Stimulated activated CD4-positive, alpha-beta T cell treated with anti-CD3 and anti-CD28 coated beads, Interleukin-1b, Interleukin-23, amount 100 ng/mL, for 48 hours (primary cell): ENCODE measurements around the gene TTC28.
"Not testable (repeated sequence)": the region's sequence is repeated elsewhere in the genome, so short reads cannot be mapped to it uniquely, and the experiment has no call there.

Experiments
- DNase-seq: peaks from one replicate; pipeline ENCODE4 v3.0.0-alpha.2; 2020

The TTC28 gene

DNA sequence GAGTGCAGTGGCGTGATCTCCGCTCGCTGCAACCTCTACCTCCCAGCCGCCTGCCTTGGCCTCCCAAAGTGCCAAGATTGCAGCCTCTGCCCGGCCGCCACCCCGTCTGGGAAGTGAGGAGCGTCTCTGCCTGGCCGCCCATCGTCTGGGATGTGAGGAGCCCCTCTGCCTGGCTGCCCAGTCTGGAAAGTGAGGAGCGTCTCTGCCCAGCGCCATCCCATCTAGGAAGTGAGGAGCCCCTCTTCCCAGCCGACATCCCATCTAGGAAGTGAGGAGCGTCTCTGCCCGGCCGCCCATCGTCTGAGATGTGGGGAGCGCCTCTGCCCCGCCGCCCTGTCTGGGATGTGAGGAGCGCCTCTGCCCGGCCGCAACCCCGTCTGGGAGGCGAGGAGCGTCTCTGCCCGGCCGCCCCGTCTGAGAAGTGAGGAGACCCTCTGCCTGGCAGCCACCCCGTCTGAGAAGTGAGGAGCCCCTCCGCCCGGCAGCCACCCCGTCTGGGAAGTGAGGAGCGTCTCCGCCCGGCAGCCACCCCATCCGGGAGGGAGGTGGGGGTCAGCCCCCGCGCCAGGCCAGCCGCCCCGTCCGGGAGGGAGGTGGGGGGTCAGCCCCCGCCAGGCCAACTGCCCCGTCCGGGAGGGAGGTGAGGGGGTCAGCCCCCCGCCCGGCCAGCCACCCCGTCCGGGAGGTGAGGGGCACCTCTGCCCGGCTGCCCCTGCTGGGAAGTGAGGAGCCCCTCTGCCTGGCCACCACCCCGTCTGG is 126.4 kb downstream of the TTC28 start:
- not testable (repeated sequence) for DNase-seq

DNA sequence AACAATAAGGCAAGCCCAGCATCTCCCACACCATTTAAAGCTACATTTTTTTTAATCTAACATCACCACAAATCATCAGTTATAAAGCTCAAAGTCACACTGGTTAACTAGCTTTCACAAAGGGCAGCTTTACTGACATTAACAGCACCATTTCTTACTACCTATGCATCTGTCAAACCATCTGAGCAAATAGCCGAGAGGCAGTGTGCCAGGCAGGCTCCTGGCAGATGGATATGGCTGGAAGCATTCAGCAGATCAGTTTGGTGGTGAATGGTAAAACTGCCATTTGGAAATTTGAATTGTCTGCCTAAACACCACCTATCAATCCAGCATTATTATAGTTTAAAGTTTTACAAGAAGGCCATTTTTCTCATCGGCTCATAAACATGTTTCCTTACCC is 131.2 kb downstream of the TTC28 start:
- no peak for DNase-seq

DNA sequence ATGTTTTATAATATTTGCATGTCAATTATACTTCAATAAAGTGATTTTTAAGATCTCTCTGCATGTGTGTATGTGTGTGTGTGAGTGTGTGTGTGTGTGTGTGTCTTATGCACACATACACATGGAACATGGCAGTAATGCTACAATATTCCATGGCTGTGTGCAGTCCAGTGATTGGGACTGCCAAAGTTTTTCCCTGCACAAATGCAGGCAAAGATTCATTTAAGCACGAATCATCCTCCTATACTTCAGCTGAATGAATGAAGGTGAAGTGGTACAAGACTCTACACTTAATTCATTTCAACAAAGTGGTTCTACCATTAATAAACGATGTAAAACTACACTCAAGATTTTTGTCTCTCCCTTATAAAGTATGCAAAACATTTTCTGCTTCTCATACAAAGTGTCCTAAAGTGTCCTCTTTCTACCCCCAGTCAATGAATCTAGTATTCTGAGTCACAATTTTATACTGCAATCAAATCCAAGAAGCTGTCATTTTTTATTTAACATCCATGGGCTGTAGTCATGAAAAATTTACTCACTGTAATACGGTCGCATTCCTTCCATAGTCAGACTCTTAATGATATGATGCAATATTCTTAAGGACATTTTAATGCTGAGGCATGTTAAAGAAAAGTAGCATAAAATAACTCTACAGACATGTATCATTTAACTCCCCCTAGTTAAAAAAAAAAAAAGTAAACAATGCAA is 132.4 kb downstream of the TTC28 start:
- DNase-seq, result no peak

DNA sequence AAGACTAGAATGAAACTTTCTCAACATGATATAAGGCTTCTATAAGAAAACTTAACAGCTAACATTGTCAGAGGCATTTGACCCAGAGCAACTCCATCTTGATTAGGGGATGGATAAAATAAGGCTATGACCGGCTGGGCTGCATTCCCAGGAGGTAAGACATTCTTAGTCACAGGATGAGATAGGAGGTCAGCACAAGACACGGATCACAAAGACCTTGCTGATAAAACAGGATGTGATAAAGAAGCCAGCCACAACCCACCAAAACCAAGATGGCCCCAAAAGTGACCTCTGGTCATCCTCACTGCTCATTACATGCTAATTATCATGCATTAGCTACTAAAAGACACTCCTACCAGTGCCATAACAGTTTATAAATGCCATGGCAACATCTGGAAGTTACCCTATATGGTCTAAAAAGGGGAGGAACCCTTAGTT is 135.2 kb downstream of the TTC28 start:
- DNase-seq, result no peak

DNA sequence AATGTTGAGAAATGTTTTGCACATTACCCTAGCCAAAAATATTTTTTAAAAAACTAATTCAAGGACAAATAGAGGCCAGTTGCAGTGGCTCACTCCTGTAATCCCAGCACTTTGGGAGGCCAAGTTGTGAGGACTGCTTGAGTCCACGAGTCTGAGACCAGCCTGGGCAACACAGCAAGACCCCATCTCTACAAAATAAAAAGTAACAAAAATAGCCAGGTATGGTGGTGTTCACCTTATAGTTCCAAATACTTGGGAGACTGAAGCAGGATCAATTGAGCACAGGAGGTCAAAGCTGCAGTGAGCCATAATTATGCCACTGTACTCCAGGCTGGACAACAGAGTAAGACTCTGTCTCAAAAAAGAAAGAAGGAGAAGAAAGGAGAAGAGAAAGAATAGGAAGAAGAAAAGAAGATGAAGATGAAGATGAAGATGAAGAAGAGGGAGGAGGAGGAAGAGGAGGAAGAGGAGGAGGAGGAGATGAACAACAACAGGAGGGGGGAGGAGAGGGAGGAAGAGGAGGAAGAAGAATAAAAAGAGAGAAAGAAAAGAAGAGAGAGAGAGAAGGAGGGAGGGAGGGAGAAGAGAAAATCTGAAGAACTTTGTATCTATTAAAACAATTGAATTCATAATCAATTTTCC is 136.5 kb downstream of the TTC28 start:
- no peak for DNase-seq

DNA sequence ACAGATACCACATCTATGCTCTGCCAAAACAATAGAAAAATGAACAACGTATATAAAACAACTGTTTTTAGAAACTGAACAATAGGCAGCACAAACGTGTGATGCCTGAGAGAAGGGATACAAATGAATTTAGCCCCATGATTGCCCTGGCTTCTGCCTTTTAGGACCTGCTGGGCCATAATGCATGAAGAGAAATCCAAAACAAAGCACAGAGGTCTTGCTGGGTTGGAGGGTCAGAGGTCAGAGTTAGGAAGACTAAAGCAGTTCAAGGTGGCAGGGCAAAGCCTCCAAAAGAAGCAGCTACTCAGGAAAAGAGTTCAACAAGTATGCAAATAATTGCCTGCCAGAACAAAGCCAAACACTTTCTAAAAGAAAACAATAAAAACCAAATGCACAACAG is 138.5 kb downstream of the TTC28 start:
- DNase-seq, result no peak

DNA sequence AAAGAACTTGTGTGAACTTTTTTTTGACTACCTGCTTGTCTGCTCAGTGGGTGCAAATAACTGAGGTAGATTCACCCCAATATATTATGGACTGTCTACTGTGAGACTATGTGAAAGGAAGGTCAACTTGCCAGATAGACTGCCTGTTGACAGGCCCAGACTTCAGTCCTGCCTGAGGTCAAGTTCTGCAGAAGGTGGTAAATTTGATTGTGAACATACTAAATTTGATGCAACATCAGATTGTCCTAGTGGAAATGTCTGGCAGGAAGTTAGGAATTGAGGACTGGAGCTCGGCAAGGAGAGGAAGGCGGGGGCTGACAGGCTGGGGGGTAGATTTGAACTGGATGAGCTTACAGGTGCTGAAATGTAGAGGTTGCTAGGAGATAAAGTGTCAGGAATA is 140.7 kb downstream of the TTC28 start:
- DNase-seq, result no peak

DNA sequence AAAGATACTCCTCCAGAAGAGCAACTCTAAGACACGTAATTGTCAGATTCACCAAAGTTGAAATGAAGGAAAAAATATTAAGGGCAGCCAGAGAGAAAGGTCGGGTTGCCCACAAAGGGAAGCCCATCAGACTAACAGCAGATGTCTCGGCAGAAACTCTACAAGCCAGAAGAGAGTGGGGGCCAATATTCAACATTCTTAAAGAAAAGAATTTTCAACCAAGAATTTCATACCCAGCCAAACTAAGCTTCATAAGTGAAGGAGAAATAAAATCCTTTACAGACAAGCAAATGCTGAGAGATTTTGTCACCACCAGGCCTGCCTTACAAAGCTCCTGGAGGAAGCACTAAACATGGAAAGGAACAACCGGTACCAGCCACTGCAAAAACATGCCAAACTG is 149.1 kb downstream of the TTC28 start:
- not testable (repeated sequence) for DNase-seq

DNA sequence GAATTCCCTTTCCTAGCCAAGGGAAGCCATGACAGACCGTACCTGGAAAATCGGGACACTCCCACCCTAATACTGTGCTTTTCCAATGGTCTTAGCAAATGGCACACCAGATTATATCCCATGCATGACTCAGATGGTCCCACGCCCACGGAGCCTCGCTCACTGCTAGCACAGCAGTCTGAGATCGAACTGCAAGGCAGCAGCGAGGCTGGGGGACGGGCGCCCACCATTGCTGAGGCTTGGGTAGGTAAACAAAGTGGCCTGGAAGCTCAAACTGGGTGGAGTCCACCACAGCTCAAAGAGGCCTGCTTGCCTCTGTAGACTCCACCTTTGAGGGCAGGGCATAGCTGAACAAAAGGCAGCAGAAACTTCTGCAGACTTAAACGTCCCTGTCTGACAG is 150.5 kb downstream of the TTC28 start:
- not testable (repeated sequence) for DNase-seq

DNA sequence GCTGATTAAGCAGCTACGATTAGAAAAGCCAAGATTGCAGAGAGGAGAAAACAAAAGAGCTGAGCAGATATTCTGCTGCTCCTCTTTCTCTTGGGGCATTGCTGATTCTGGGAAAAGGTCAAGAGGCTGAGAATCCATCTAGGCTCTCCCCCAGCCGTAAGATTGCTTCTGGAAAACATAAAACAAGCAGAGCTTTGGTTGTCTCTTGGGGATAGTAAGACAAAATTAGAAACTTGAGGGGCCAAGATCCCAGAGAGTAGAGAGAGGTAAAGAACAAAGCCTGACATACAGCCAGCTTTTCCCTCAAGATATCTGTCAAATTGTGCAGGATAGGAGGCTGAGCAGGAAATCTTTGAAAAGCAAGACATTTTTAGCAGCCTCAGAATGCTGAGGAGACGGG is 158.2 kb downstream of the TTC28 start:
- no peak for DNase-seq

DNA sequence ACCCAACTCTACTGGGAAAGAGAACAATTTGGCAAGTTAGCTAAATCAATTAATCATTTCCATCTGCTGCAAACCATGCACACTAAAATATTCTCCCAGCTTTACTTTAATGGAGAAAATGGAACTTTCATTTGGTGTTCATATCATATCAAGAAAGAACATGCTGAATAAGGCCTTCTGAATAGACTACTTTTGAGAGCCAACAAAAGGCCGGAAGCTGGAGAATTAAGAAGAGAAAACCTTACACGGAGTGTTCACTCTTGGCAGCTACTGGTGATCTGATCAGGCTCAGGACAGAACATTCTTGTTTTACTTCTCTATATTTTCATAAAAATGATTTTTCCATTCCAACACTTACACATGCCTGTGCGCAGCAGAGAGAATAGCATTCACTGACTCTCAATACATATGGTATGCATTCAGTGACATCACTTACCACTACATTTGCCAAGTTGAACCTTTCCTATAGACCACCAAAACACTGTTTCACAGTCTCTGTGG is 165.3 kb downstream of the TTC28 start:
- no peak for DNase-seq

DNA sequence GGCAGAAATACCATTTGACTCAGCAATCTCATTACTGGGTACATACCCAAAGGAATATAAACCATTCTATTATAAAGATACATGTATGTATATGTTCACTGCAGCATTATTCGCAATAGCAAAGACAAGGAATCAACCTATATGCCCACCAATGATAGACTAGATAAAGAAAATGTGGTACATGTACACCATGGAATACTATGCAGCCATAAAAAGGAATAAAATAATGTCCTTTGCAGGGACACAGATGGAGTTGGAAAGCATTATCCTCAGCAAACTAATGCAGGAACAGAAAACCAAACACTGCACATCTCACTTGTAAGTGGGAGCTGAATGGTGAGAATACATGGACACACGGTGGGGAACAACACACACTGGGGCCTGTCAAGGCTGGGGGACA is 167.3 kb downstream of the TTC28 start:
- not testable (repeated sequence) for DNase-seq

DNA sequence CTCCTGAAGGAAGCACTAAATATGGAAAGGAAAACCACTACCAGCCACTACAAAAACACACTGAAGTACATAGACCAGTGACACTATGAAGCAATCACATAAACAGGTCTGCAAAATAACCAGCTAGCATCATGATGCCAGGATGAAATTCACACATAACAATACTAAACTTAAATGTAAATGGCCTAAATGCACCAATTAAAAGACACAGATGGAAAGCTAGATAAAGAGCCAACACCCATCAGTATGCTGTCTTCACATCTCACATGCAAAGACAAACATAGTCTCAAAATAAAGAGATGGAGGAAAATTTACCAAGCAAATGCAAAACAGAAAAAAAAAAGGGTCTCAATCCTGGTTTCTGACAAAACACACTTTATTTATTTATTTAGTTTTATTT is 171.7 kb downstream of the TTC28 start:
- no peak for DNase-seq

DNA sequence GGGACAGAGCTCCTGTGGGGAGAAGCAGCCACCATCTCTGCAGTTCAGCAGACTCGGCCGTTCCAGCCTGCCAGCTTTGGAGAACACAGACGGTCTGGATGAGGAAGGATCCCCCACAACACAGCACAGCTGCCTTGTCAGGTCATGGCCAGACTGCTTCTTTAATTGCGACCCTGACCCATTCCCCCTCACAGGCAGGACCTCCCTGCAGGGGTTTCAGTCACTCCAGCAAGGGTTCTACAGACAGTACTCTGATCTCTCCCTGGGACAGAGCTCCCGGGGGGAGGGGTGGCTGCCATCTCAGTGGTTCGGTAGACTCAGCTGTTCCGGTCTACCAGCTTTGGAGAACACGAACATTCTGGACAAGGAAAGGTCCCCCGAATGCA is 173.5 kb downstream of the TTC28 start:
- DNase-seq, result no peak

DNA sequence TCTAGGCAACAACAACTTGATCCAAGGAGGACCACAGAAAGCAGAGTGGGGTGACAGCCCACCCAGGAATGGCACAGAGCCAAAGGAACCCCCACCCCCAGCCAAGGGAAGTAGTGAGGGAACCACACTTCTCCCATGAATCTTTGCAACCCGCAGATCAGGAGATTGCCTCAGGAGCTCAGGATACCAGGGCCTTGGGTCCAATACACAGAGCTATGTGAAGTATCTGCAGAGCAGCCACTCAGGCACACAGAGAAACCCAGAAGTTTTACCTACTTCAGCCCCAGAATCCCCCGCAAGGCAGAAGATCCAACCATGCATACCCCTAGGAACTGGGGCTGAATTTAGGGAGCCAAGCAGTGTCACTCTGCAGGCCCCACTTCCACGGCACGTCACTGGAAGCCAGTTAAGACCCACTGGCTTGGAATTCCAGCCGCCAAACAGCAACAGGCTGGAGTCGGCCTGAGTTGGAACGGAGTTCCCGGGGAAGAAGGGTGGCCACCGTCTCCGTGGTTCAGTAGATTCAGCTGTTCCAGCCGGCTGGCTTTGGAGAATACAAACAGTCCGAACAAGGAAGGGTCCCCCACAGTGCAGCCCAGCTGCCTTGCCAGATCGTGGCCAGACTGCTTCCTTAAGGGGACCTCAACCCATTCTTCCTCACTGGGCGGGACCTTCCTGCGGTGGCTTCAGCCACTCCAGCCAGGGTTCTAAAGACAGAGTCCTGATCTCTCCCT is 174.1 kb downstream of the TTC28 start:
- DNase-seq, result no peak

DNA sequence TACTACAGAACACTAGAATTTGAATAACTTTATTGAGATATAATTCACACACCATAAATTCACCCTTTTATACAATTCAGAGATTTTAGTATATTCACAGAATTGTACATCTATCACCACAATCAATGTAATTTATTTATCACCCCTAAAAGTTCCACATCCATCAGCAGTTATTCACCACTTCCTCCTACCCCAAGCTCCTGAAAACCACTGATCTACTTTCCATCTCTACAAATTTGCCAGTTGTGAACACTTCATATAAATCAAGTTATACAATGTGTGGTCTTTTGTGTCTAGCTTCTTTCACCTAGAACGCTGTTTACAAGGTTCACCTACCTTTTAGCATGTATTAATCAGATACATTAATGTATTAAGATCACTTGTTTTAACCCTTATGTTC is 179.6 kb downstream of the TTC28 start:
- no peak for DNase-seq

DNA sequence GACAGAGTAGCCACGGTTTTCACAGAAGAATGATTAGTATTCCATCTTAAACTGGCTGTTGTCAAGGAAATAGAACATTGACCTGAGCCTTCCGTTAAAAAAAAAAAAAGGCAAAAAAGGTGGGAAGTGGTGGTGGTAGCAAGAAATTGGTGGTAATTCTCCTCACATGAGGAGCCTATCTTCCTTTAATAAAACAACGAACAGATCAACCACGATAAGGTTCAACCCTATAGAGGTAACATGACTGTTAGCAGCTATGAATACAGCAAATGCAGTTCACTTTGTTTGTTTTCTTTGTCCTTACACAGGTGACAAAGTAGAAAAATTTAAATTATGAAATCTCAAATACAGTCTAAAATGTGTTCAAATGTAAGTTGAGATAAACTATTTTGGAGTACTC is 181.6 kb downstream of the TTC28 start:
- DNase-seq, result no peak

DNA sequence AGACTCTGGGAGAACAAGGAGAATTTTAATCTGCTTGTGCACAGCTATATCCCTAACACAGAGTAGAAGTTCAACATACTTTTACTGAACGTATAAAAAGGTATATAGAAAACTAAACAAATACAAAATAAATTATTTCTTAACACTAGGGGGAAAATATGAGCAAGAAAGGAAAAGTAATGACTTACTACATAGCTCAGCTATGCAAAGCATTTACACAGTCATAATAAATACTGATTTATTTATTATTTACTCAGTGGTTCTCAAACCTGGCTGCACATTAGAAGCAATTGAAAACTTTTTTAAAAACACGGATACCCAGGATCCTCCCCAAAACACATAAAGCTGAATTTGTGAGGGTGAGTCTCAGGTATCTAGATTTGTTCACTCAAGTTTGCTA is 182.5 kb downstream of the TTC28 start:
- DNase-seq, result no peak

DNA sequence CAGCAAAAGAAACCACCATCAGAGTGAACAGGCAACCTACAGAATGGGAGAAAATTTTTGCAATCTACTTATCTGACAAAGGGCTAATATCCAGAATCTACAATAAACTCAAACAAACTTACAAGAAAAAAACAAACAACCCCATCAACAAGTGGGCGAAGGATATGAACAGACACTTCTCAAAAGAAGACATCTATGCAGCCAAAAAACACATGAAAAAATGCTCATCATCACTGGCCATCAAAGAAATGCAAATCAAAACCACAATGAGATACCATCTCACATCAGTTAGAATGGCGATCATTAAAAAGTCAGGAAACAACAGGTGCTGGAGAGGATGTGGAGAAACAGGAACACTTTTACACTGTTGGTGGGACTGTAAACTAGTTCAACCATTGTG is 188.4 kb downstream of the TTC28 start:
- not testable (repeated sequence) for DNase-seq

DNA sequence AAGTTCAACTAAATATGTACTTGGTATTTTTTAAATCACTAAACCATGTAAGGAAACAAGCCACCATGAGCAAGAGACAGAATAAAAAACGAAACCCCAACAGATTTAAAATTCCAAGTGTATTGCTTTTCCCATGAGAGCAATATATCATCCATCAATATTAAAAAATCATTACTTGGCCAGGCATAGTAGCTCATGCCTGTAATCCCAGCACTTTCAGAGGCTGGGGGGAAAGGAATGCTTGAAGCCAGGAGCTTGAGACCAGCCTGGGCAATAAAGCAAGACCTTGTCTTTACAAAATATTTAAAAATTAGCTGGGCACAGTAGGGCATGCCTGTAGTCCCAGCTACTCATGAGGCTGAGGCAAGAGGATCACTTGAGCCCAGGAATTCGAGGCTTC is 190.8 kb downstream of the TTC28 start:
- DNase-seq, result no peak

DNA sequence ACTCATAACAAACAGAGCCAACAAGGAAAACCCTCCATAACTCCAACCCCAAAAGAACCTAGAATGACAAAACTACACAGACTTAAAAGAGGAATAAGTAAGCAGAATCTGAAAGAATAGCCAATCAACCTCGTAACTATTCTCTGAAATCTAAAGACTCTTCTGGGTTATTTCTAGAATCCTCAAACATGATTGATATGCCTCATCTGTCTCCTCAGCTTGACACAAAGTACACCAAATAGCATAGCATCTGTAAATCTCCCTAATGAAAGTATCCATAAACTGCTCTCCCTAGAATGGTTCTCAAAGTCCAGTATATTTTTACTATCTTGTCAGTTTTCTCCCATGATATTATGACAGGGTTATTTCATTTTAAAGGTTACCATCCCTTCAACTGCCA is 195.0 kb downstream of the TTC28 start:
- DNase-seq, result no peak

DNA sequence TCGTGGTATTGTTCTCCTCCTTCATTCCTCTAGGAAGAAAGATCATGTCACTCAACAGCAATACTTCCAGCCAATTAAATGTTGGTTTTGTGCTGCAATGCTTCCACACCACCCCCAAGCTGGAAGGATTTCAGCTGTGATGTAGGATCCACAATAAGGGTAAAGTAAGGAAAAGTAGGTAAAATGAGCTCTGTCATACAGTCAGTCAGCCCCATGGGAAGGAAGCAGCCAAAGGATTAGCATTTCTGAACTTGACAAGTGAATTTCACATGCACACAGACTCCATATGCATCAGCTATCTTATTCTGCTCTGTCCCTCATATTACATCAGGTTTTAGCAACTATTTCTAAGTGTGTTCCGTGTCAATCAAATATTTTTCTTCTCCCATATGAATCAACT is 197.9 kb downstream of the TTC28 start:
- DNase-seq, result no peak

DNA sequence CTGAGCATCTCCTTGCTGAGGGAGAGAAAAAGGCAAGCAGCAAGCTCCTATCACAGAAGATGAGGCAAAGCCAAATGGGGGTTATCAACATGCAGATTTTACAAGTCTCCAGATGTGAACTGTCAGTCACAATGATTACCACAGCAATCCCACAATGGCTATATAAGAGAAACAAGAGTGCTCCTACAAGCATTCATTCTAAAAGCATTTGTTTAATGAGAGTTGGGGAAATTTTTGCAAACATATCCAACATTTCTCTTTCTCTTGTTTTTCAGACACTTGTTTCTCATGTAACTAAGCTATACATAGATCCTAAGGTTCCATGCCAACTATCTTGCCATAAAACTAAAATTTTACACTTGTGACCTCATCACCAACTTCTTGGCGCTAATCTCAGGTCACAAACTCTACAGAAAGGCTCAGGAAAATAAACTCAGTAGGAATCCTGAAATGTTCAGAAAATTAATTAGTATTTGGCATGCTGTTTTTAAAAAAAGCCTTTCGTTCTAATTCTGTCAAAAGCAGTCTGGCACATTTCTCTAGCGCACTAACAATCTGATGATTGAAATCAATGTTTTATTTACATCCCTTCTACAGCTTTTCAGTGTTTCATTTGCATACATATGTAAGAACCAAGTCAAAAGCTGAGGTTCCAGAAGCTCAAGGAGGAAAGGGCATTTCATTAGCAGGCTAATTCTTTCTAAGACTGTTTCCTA is 199.5 kb downstream of the TTC28 start:
- DNase-seq, result no peak
